Thyroid gland (tissue), 4 donors: ENCODE results near the gene TCP10L. TPM values are rescaled to one million over a fixed set of nuclear protein-coding genes. Genes with fewer than 3 reads are reported as not detected.

ENCODE experiments used
- DNase-seq, 2 donors: peaks; one replicate each; pipeline ENCODE4 v3.0.0-alpha.2; 2019
- H3K27ac ChIP-seq, 3 donors: fragments of 200-600 bp; sonication (generic); 1 replicate in 2 of 3; 2 replicates in 1 of 3; pipeline ENCODE4 v1.5.1; 2016 to 2019; ENCODE audit warnings: mild to moderate bottlenecking in 1 of 3, moderate library complexity in 1 of 3
- H3K27me3 ChIP-seq: fragments of 200-600 bp; sonication (generic); one replicate; pipeline ENCODE4 v1.5.1; 2019
- H3K36me3 ChIP-seq, 2 donors: fragments of 200-600 bp; sonication (generic); one replicate each; pipeline ENCODE4 v1.5.1; 2016 to 2019
- H3K4me1 ChIP-seq, 2 donors: fragments of 200-600 bp; sonication (generic); one replicate each; pipeline ENCODE4 v1.5.1; 2017 to 2019
- H3K4me3 ChIP-seq, 3 donors: fragments of 200-600 bp; sonication (generic); replicated peaks in 1 of 3; 1 replicate in 2 of 3; 2 replicates in 1 of 3; pipeline ENCODE4 v1.5.1; 2016; ENCODE audit warnings: mild to moderate bottlenecking in 1 of 3
- H3K9me3 ChIP-seq: fragments of 200-600 bp; sonication (generic); one replicate; pipeline ENCODE4 v1.5.1; 2017
- POLR2A ChIP-seq, 2 donors: fragments of 450-650 bp; IDR thresholded peaks; one replicate each; pipeline ENCODE4 v1.6.1; 2017; ENCODE audit warnings: antibody characterized with exemption in 2 of 2, mild to moderate bottlenecking in 2 of 2, moderate library complexity in 1 of 2
- WGBS, 2 donors: methylation state at CpG; one replicate each; pipeline ENCODE4 v1.1.5; 2017; 5-methylcytosine and 5-hydroxymethylcytosine counted together
- intact Hi-C: fragments of 100-400 bp; cut with DNase I; formaldehyde crosslinking; loops from one replicate; pipeline ENCODE4 v1.15.1; 2023
- small RNA-seq: library from RNA; depleted of rRNA; stranded (forward); fragments of <200 nt; gene quantifications from one replicate; pipeline ENCODE3, GENCODE V24; 2016
- total RNA-seq, 4 donors: library from RNA; depleted of rRNA; stranded (reverse); fragments of >200 nt; gene quantifications; one replicate each; pipeline ENCODE4 v1.2.3, GENCODE V29; 2016
- TF ChIP-seq, protein P1 (sequence below), 6 experiments: fragments of 200-600 bp in 3 of 6; fragments of 450-650 bp in 3 of 6; sonication (generic) in 3 of 6; IDR thresholded peaks; one replicate each; pipeline ENCODE4 v1.5.1; 2016 to 2019; ENCODE audit warnings: antibody characterized with exemption in 6 of 6, mild to moderate bottlenecking in 2 of 6, inconsistent platforms in 1 of 6, moderate library complexity in 1 of 6

The TCP10L gene
- total RNA-seq, 4 donors from 2014 or later = 0.29 to 2.9 (median 0.73) TPM

DNA sequence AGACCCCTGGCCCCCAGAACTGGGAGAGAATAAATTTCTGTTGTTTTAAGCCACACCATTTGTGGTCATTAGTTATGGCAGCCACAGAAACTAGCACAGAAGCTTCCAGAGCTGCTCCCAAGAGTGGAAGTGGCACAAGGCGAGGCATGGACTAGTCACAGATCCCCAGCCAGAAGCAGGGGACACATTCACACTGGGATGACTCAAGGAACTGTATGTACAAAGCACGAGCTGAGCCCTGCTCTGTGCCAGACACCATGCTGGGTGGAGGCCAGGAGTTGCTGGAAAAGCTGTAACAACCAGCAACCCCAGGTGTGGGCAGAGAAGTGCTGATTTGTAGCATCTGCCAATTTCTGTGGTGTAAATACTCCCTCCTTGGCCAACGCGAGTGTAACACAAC is 55.6 kb downstream of the TCP10L start:
- Histone ChIP-seq H3K27me3 (no peaks in the 10 kb centered on the region), H3K36me3 (no peaks in the 10 kb centered on the region), H3K27ac (no peak overlapping the region), H3K9me3 (no peaks in the 10 kb centered on the region), H3K4me1 (peaks cover 6 to 23% of the 10 kb centered on the region in 2 donors), H3K4me3 (no peak overlapping the region)
- no peak for TF ChIP-seq POLR2A (IDR thresholded peaks at IDR 0.05)
- TF ChIP-seq, protein P1, sequence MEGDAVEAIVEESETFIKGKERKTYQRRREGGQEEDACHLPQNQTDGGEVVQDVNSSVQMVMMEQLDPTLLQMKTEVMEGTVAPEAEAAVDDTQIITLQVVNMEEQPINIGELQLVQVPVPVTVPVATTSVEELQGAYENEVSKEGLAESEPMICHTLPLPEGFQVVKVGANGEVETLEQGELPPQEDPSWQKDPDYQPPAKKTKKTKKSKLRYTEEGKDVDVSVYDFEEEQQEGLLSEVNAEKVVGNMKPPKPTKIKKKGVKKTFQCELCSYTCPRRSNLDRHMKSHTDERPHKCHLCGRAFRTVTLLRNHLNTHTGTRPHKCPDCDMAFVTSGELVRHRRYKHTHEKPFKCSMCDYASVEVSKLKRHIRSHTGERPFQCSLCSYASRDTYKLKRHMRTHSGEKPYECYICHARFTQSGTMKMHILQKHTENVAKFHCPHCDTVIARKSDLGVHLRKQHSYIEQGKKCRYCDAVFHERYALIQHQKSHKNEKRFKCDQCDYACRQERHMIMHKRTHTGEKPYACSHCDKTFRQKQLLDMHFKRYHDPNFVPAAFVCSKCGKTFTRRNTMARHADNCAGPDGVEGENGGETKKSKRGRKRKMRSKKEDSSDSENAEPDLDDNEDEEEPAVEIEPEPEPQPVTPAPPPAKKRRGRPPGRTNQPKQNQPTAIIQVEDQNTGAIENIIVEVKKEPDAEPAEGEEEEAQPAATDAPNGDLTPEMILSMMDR (IDR thresholded peaks at IDR 0.05) = no peak
- no peak for DNase-seq
- 79 to 92% methylated on average over 3 to 4 of the region's 4 CpGs for WGBS, 2 donors
- intact Hi-C loops = no loop called here

GRCh38 chr21:32525282-32525681 is 60.0 kb downstream of the TCP10L start:
- DNase-seq = peak in 1 of 2 donors; percentile 36
- no peak overlapping the region for H3K27ac ChIP-seq
- TF ChIP-seq, protein P1 (IDR thresholded peaks at IDR 0.05) = no peak
- no peak for TF ChIP-seq POLR2A (IDR thresholded peaks at IDR 0.05)
- H3K4me3 ChIP-seq = no peak overlapping the region
- intact Hi-C loops = no loop called here
- H3K36me3 ChIP-seq = no peaks in the 10 kb centered on the region
- H3K4me1 ChIP-seq = peaks cover 0 to 21% of the 10 kb centered on the region in 2 donors
- no peaks in the 10 kb centered on the region for H3K9me3 ChIP-seq
- WGBS, 2 donors = 58 to 74% methylated on average over 1 to 7 of the region's 7 CpGs
- H3K27me3 ChIP-seq = no peaks in the 10 kb centered on the region

DNA sequence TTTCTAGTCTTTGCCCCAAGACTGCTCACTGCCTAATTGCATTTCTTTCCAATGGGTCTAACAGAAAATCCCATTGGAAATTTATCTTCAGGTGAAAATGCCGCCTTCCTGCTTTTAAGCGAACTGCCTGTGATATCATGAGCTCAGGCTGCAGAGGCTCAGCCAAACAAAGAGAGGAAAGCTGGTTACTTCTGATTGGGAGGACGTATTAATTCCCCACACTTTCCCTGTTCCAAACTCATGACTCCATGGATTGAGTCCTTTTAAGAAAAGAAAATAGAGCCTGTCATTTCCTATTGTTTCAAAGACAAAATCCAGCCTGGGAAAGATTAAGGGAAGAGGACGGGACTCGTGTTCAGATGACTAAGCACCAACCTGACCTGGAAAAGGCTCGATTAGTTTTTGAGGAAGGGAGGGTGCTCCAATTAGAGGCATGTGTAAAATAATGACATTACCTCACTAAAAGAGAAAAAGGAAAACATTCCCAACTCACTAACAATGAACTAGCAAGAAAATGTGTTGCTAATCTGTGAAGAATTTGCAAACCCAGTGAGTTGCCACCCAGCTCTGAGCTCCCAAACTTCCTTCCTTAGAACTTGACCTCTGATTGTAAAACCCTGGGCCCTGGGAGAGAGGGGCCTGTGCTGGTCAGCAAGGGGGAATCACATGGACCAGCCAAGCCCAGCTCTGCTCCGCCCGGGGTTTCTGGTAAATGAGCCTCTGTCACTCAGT is 61.2 kb downstream of the TCP10L start:
- TF ChIP-seq POLR2A (IDR thresholded peaks at IDR 0.05) = no peak
- TF ChIP-seq, protein P1 (IDR thresholded peaks at IDR 0.05) = no peak
- Histone ChIP-seq H3K4me3 (no peak overlapping the region), H3K27me3 (no peaks in the 10 kb centered on the region), H3K9me3 (no peaks in the 10 kb centered on the region), H3K4me1 (peaks cover 0 to 22% of the 10 kb centered on the region in 2 donors), H3K36me3 (no peaks in the 10 kb centered on the region), H3K27ac (peak overlapping the region in 2 of 3 donors; percentile 22 to 43)
- DNase-seq = no peak
- WGBS, 2 donors = 74 to 77% methylated on average over 8 of the region's 8 CpGs
- intact Hi-C loops = no loop called here

Small RNA genes lying within 50 kb of the gene (small RNA-seq; reads per million reads assigned to genes)
- not detected for gene RF00438
- gene RNA5SP490 = not detected

Other genes starting within 250 kb of the TCP10L start
- gene URB1, start 192.5 kb downstream of the TCP10L start, total RNA-seq = 10 to 100 TPM; 13.6 to 23.9 (median 15.8) TPM
- gene EVA1C, start 172.8 kb downstream of the TCP10L start, total RNA-seq = 10 to 100 TPM; 25.4 to 44.6 (median 35.2) TPM
- gene CFAP298, start 26.9 kb upstream of the TCP10L start, total RNA-seq = 10 to 100 TPM; 39.5 to 60.7 (median 43.5) TPM
- gene SYNJ1, start 142.5 kb upstream of the TCP10L start, total RNA-seq = 10 to 100 TPM; 16.1 to 21.7 (median 17.7) TPM
- 10 to 100 TPM; 53.1 to 95.1 (median 70.6) TPM for gene PAXBP1, start 186.2 kb upstream of the TCP10L start, total RNA-seq